CD4-positive, alpha-beta T cell treated with Interleukin-6 at 100 ng/mL for 8 hours (primary cell): ENCODE measurements around the gene DUOXA1.

Source experiments
- DNase-seq: peaks from one replicate; pipeline ENCODE4 v3.0.0-alpha.2; 2020; ENCODE audit warnings: mixed read lengths, low spot score

The DUOXA1 gene

GRCh38 chr15:45129651-45130129 is at the start of gene DUOXA1, which contains the start of gene DUOX1:
TSS of gene DUOXA1 (minus strand) at chr15:45129879. CDS start at chr15:45123014, 6,865 bp downstream.
TSS of gene DUOX1 (plus strand) at chr15:45129994. CDS start at chr15:45131967, 1,973 bp downstream.
- peak; percentile 14 for DNase-seq

GRCh38 chr15:45177285-45177684 is 47.6 kb upstream of the DUOXA1 start:
- DNase-seq, result no peak

- DNase-seq, result no peak
Observed at GRCh38 chr15:45174577-45174976, 44.9 kb upstream of the DUOXA1 start.

- no peak for DNase-seq
Observed at GRCh38 chr15:45174069-45174468, 44.4 kb upstream of the DUOXA1 start.

- no peak for DNase-seq
Observed at GRCh38 chr15:45171912-45172311, 42.2 kb upstream of the DUOXA1 start.

GRCh38 chr15:45169608-45170480 is 40.2 kb upstream of the DUOXA1 start:
- no peak for DNase-seq

- DNase-seq, result no peak
Observed at GRCh38 chr15:45168751-45169551, 39.3 kb upstream of the DUOXA1 start.

- DNase-seq, result no peak
Observed at GRCh38 chr15:45168286-45168685, 38.6 kb upstream of the DUOXA1 start.

- DNase-seq, result no peak
Observed at GRCh38 chr15:45167631-45168205, 38.0 kb upstream of the DUOXA1 start.

- peak; percentile 84 for DNase-seq
Observed at GRCh38 chr15:45166834-45167630, 37.4 kb upstream of the DUOXA1 start.

GRCh38 chr15:45165536-45165935 is 35.9 kb upstream of the DUOXA1 start:
- DNase-seq, result no peak

GRCh38 chr15:45164914-45165313 is 35.2 kb upstream of the DUOXA1 start:
- DNase-seq, result no peak

- DNase-seq, result no peak
Observed at GRCh38 chr15:45163508-45163856, 33.8 kb upstream of the DUOXA1 start.

GRCh38 chr15:45162771-45163507 is 33.3 kb upstream of the DUOXA1 start:
- DNase-seq, result peak; percentile 55

GRCh38 chr15:45161666-45162065 is 32.0 kb upstream of the DUOXA1 start:
- no peak for DNase-seq

- DNase-seq, result no peak
Observed at GRCh38 chr15:45157974-45158373, 28.3 kb upstream of the DUOXA1 start.

- no peak for DNase-seq
Observed at GRCh38 chr15:45156744-45157455, 27.2 kb upstream of the DUOXA1 start.

- no peak for DNase-seq
Observed at GRCh38 chr15:45155739-45156138, 26.1 kb upstream of the DUOXA1 start.

GRCh38 chr15:45151998-45152828 is 22.5 kb upstream of the DUOXA1 start:
- no peak for DNase-seq
